ENCODE measurements around the gene ZNF516. TPM values are rescaled to one million over a fixed set of nuclear protein-coding genes. Genes with fewer than 3 reads are reported as not detected.
"Not testable (repeated sequence)": the region's sequence is repeated elsewhere in the genome, so short reads cannot be mapped to it uniquely, and the experiment has no call there.

The ZNF516 gene
- total and polyA plus RNA-seq, 2 of the 4 experiments (the other 2 are of a cell fraction), result 7.9 to 16.9 TPM

DNA sequence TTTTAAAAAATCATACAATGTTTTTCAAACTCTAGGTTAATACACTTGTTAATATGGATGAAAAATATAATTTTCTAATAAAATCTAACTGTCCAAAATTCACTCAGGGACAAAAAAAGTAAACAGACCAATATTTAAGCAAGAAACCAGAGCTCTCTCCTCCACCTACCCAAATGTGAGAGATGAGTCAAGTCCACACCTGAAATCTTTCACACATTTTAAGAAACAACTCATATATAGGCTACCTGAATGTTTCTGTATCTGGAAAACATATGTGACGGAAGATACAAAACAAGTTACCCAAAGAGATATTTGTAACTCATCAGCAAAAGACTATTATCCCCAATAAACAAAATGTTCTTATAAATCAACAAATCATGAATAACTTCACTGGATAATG lies 20.2 kb downstream of the ZNF516 start:
- intact Hi-C loops (cut with micrococcal nuclease) (no loop called here), in situ Hi-C loops (cut with MboI; ENCODE audit: low sequenced_read_pairs) (loop anchor here (25.0 kb wide), 1 partner anchor 637 kb away; no protein-coding TSS in a partner anchor), dilution Hi-C loops (cut with HindIII; ENCODE audit: low sequenced_read_pairs, unreplicated experiment) (no loop called here)
- ChIA-PET CTCF (interaction anchor here (1.2 kb wide), 1 partner anchor 12 kb away, joined by 4 read pairs; no protein-coding TSS in a partner anchor), POLR2A (ENCODE audit: unreplicated experiment) (no interaction called here)
- DNase-seq (no peak), ATAC-seq (ENCODE audit: low read depth) (no peak)
- Histone ChIP-seq H3K14ac (replicated peaks; ENCODE audit: low read depth, low read length) (no peak overlapping the region), H2BK15ac (ENCODE audit: low read depth, low read length) (no peak overlapping the region), H3K18ac (ENCODE audit: low read depth, low read length) (no peak overlapping the region), H3K4me3 (ENCODE audit: insufficient read depth, low read depth, low read length) (no peak overlapping the region), H3K56ac (ENCODE audit: extremely low read depth, insufficient read depth, low read length) (no peak overlapping the region), H4K20me1 (ENCODE audit: insufficient read depth, low read length) (peaks cover 32% of the 10 kb centered on the region), H3K27me3 (ENCODE audit: control insufficient read depth, insufficient read depth, low read length) (no peaks in the 10 kb centered on the region), H2BK5ac (ENCODE audit: low read depth, low read length, poor library complexity, severe bottlenecking) (no peak overlapping the region), H2AK5ac (ENCODE audit: low read depth, low read length) (no peak overlapping the region), H4K8ac (ENCODE audit: low read depth in 2 of 2, low read length in 2 of 2) (no peak overlapping the region; a peak in 1 of 4 replicates), H3K4me1 (ENCODE audit: control insufficient read depth, insufficient read depth, low read length) (peaks cover 25% of the 10 kb centered on the region), H3K9me1 (ENCODE audit: insufficient read depth, low read length) (peaks cover 24% of the 10 kb centered on the region), H3K9me3 (ENCODE audit: control insufficient read depth, insufficient read depth, low read length) (no peaks in the 10 kb centered on the region), H2BK20ac (ENCODE audit: low read depth, low read length) (no peak overlapping the region), H2BK120ac (ENCODE audit: low read depth, low read length) (no peak overlapping the region), H4K91ac (ENCODE audit: insufficient read depth, low read depth, low read length) (no peak overlapping the region), H3K27ac (ENCODE audit: insufficient read depth, low read length) (no peak overlapping the region), H2AFZ (replicated peaks; ENCODE audit: low read length, poor library complexity) (no peak overlapping the region), H3K36me3 (ENCODE audit: control insufficient read depth, insufficient read depth, low read length) (peaks cover 8% of the 10 kb centered on the region; the same call in 1 of the 2 replicates), H3K23ac (ENCODE audit: low read depth, low read length) (0 out of 2 replicates have a peak overlapping the region, but pooled peaks have one; percentile 57), H3K4ac (ENCODE audit: low read depth, low read length) (no peak overlapping the region), H3K4me2 (ENCODE audit: low read depth, low read length) (no peak overlapping the region), H4K5ac (ENCODE audit: low read depth, low read length) (no peak overlapping the region), H3K9ac (ENCODE audit: low read depth, low read length) (no peak overlapping the region), H3K79me1 (ENCODE audit: low read depth in 1 of 2, low read length in 2 of 2) (peaks cover 29 to 60% of the 10 kb centered on the region in 2 experiments), H2AK9ac (replicated peaks; ENCODE audit: low read depth, low read length, poor library complexity) (no peak overlapping the region)
- WGBS, 2 experiments (ENCODE audit: extremely low coverage in 2 of 2, insufficient read length in 1 of 2), result no CpG with 5 or more reads among the region's 1 CpG
- no TSS peak for BruUV-seq (replicated peaks)
- no peak for TF ChIP-seq CHD1 (IDR thresholded peaks at IDR 0.05; ENCODE audit: low read depth, low read length)
- no peak for TF ChIP-seq SMC3 (IDR thresholded peaks at IDR 0.05; ENCODE audit: low read depth, low read length)

DNA sequence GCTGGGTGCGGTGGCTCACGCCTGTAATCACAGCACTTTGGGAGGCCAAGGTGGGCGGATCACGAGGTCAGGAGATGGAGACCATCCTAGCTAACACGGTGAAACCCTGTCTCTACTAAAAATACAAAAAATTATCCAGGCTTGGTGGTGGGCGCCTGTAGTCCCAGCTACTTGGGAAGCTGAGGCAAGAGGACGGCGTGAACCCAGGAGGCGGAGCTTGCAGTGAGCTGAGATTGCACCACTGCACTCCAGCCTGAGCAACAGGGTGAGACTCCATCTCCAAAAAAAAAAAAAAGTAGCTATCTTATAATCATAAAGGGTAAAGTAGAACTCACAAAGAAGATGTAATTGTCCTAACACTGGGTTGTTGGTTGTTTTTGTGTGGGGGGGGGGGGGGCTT lies 21.5 kb downstream of the ZNF516 start:
- H3K4me1 ChIP-seq (ENCODE audit: control insufficient read depth, insufficient read depth, low read length), result peaks cover 19% of the 10 kb centered on the region
- H3K27me3 ChIP-seq (ENCODE audit: control insufficient read depth, insufficient read depth, low read length); POLR2A ChIA-PET (ENCODE audit: unreplicated experiment); H3K4me2 ChIP-seq (ENCODE audit: low read depth, low read length); H3K9me3 ChIP-seq (ENCODE audit: control insufficient read depth, insufficient read depth, low read length); H2AK5ac ChIP-seq (ENCODE audit: low read depth, low read length); H3K4ac ChIP-seq (ENCODE audit: low read depth, low read length); DNase-seq; H3K56ac ChIP-seq (ENCODE audit: extremely low read depth, insufficient read depth, low read length); H3K9ac ChIP-seq (ENCODE audit: low read depth, low read length); BruUV-seq (replicated peaks); H2BK5ac ChIP-seq (ENCODE audit: low read depth, low read length, poor library complexity, severe bottlenecking); H3K18ac ChIP-seq (ENCODE audit: low read depth, low read length); H4K5ac ChIP-seq (ENCODE audit: low read depth, low read length); H3K4me3 ChIP-seq (ENCODE audit: insufficient read depth, low read depth, low read length); H3K14ac ChIP-seq (replicated peaks; ENCODE audit: low read depth, low read length); H3K23ac ChIP-seq (ENCODE audit: low read depth, low read length); dilution Hi-C loops (cut with HindIII; ENCODE audit: low sequenced_read_pairs, unreplicated experiment); H2AFZ ChIP-seq (replicated peaks; ENCODE audit: low read length, poor library complexity); H4K91ac ChIP-seq (ENCODE audit: insufficient read depth, low read depth, low read length); H3K36me3 ChIP-seq (ENCODE audit: control insufficient read depth, insufficient read depth, low read length); intact Hi-C loops (cut with micrococcal nuclease); H3K27ac ChIP-seq (ENCODE audit: insufficient read depth, low read length); H2BK120ac ChIP-seq (ENCODE audit: low read depth, low read length); H4K8ac ChIP-seq (ENCODE audit: low read depth in 2 of 2, low read length in 2 of 2); ATAC-seq (ENCODE audit: low read depth); H2AK9ac ChIP-seq (replicated peaks; ENCODE audit: low read depth, low read length, poor library complexity); H2BK15ac ChIP-seq (ENCODE audit: low read depth, low read length); H2BK20ac ChIP-seq (ENCODE audit: low read depth, low read length): not testable (repeated sequence)
- peaks cover 35 to 54% of the 10 kb centered on the region in 2 experiments for H3K79me1 ChIP-seq (ENCODE audit: low read depth in 1 of 2, low read length in 2 of 2)
- no CpG with 5 or more reads among the region's 9 CpGs for WGBS, 2 experiments (ENCODE audit: extremely low coverage in 2 of 2, insufficient read length in 1 of 2)
- H4K20me1 ChIP-seq (ENCODE audit: insufficient read depth, low read length), result peaks cover 38% of the 10 kb centered on the region
- H3K9me1 ChIP-seq (ENCODE audit: insufficient read depth, low read length), result peaks cover 24% of the 10 kb centered on the region
- CTCF ChIA-PET, result interaction anchor here (0.6 kb wide), 1 partner anchor 54 kb away, joined by 3 read pairs; no protein-coding TSS in a partner anchor
- in situ Hi-C loops (cut with MboI; ENCODE audit: low sequenced_read_pairs), result loop anchor here (25.0 kb wide), 1 partner anchor 639 kb away; no protein-coding TSS in a partner anchor
